AG20443 (cell line): ENCODE results near the gene ASB16.
A peak's percentile ranks its signal among the peaks of the same experiment; 100 is the strongest.
"Not testable (repeated sequence)": the region's sequence is repeated elsewhere in the genome, so short reads cannot be mapped to it uniquely, and the experiment has no call there.

Source experiments
- DNase-seq: peaks from one replicate; pipeline ENCODE4 v3.0.0; 2012; ENCODE audit warnings: low spot score, mixed read lengths

The ASB16 gene, protein sequence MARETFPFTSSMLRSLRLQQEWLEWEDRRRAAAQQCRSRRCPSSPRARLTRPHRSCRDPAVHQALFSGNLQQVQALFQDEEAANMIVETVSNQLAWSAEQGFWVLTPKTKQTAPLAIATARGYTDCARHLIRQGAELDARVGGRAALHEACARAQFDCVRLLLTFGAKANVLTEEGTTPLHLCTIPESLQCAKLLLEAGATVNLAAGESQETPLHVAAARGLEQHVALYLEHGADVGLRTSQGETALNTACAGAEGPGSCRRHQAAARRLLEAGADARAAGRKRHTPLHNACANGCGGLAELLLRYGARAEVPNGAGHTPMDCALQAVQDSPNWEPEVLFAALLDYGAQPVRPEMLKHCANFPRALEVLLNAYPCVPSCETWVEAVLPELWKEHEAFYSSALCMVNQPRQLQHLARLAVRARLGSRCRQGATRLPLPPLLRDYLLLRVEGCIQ

GRCh38 chr17:44170499-44171201 lies at the start of gene ASB16:
TSS of gene ASB16 (plus strand) at chr17:44170704. CDS start at chr17:44170790, 86 bp downstream.
- peak; percentile 46 for DNase-seq

GRCh38 chr17:44120851-44121605 lies 49.5 kb upstream of the ASB16 start:
- no peak for DNase-seq

- DNase-seq: no peak
Measured at GRCh38 chr17:44121997-44122815, 48.3 kb upstream of the ASB16 start.

DNA sequence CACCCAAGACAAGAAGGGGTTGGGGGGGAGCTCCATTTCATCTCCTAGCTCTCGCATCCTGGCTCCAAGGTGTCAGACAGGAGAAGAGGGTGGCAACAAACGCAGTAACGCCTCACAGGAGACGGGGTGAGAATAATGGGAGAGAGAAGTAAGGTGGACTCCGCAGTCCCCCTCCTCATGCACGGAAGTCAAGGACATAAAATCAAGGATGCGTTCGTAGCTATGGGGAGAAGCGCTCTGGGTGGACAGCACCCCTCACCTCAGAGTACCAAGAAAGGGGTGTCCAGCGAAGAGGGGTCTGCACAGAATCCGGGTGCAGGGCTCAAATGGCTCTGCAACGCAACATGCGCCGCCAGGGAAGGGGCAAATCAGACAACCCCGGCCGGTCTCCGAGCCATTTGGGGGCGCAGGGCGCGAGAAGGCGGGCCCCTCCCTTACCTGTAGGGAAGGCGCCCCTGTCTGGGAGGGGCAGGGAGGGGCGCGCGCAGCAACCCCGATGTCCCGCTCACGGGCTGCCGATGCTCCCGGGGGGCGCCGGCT lies 47.6 kb upstream of the ASB16 start:
- DNase-seq: no peak

GRCh38 chr17:44123356-44124117 lies 47.0 kb upstream of the ASB16 start, which contains the start of gene HDAC5:
TSS of gene HDAC5 (minus strand) at chr17:44123641. CDS start at chr17:44117515, 6,126 bp downstream.
- DNase-seq: peak; percentile 96

DNA sequence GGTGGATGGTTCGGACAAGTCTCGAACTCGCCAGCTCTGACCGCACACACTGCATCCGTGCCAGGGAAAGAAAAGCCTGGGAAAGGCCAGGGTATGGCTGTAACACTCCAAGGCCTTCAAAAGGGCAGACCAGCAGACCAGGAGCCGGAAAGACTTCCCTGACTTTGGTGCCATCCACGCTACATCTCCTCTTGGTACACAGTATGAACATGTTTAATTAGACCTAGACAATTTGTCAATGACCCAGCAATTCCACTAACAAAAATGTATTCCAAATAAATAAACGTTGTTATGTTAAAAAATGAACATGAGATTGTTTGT lies 46.4 kb upstream of the ASB16 start:
- no peak for DNase-seq

DNA sequence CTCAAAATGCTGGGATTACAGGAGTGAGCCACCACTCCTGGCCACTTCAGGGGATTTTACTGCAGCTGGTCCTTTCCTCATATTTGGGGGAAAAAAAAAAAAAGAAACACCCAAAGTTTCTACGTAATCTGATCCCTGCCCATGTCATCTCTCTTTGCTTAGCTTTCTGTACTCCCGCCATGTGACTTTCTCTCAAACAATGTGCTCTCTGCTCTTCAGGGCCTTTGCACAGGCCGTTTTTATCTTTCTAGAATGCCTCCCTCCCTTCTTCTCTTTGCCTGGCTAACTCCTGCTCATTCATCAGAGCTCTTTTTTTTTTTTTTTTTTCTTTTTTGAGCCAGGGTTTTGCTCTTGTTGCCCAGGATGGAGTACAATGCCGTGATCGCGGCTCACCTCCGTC lies 42.1 kb upstream of the ASB16 start:
- DNase-seq: no peak

DNA sequence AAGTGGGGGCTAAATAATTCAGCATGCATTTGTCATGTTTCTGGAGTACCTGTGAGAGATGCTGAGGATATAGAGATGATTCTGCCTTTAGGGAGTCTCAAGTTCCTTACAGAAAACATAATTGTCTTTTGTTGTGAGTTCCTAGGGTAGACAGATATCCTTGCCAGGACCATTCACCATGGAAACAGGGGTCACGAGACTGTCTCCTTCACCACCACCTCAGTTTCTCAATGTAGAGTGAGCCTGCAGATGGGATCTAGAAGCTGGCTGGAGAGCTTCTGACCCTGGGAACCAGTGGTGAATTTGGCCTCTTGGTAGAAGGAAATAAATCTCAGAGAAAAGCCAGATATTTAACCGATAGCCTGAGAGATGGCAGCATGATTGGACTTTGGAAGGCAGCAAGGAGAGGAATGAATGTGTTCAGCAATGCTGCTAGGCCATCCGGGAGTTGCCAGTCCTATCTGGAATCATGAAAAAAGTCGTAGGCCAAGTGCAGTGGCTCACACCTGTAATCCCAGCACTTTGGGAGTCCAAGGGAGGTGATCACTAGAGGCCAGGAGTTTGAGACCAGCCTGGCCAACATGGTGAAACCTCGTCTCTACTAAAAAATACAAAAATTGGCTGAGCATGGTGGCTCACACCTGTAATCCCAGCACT lies 39.7 kb upstream of the ASB16 start:
- no peak for DNase-seq

GRCh38 chr17:44131372-44131771 lies 39.1 kb upstream of the ASB16 start:
- DNase-seq: not testable (repeated sequence)

DNA sequence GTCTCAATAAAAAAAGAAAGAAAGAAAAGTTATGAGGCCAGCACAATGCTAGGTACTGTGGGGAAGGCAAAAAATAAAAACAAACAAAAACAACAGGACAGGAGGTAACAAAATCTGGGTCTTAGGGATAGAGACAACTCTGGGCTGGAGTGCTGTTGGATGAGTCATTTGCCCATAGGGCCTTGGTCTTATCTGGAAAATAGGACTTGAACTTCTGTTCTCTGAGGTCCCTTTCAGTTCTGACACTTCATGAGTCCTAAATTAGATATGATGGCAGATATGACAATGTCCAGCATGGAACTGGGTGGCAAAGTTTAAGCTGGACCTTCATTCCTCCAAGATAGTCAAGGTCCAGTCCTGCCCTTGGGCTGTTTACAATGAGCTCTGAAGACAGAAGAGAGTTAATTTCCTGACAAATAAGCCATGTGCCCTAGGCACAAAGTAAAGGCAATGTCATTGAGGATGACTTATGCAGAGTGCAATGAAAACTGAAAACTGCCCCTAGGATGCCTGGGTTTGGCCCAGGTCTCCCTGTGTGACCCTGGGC lies 38.2 kb upstream of the ASB16 start:
- DNase-seq: no peak

DNA sequence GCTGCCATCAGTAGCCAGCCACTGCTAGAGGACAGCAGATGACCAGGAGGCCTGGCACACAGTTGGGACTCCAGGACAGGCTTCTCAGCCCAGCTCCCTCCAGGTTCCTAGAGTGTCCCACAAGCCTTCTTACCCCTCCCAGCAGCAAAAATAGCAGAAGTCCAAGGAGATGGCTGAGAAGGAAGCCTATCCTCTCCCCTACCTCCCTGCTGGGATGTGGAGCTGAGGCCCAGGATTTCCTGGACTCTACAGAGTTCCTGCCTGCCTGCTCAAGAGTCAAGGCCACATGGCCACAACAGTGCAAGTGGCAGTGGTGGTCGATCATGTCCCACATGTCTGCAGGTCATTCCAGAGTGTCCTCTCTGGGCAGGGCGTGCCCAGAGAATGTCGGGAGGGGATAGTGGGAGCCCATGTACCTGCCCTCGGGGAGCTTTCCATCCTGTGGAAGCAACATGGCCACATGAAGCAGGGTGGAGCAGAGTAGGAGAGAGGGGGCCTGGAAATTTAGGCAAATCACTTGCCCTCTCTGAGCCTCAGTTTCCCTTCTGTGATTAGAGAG lies 36.5 kb upstream of the ASB16 start:
- DNase-seq: no peak

DNA sequence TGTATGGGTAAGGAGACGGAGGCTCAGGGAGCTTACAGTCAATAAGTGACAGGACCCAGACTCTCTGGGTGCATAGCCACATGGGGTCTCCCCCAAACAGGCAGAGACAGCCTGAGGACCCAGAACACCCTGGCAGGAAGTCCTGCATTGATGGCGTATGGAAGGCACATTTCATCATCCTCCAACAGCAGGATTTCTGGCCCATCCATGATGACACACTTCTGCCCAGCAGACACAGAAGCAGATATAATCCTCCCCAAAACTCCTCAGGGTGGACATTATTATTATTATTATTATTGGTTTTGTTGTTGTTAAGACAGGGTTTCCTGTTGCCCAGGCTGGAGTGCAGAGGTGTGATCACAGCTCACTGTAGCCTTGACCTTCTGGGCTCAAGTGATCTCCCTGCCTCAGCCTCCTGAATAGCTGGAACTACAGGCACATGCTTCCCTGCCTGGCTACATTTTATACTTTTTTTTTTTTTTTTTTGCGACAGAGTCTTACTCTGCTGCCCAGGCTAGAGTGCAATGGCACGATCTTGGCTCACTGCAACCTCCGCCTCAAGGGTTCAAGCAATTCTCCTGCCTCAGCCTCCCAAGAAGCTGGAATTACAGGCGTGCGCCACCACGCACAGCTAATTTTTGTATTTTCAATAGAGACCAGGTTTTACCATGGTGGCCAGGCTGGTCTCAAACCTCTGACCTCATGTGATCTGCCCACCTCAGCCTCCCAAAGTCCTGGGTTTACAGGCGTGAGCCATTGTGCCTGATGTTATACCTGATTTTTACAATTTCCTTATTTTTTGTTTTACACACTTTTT lies 35.5 kb upstream of the ASB16 start:
- no peak for DNase-seq

DNA sequence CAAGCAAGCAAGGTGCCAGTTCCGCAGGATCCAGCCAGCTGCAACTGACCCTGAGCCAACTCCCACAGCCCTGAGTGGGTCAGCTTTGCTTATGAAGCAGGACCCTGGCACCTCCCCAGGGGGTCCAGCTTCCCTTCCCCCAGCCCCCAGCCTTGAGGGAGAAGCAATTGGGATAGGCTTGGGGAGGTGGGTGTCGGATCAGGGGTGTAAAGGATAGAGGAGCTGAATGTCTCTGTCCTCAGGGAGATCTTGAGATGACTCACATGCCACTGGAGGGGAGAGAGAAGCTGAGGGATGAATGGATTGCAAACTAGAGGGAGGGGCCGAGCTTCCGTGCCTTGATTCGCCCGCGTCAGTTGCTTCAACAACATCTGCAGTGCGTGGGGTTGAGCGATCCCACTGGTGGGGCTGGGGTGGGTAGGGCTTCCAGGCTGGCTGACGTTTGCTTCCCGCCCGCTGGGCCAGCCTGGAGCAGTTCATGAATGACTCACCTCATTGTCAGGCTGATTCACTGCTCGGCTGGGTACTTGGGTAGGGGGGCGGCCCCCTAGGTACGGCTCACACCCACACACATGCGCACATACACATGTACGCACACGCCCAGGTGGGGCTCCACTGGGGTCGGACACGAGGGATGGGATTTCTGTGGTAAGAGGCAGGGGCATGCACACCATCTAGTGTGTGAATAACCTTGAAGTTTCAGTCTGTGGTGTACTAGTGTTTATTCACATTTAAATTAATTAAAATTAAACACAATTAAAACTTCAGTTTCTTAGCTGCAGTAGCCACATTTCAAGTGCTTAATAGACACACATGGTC lies 32.4 kb upstream of the ASB16 start:
- DNase-seq: peak; percentile 98

- DNase-seq: not testable (repeated sequence)
Measured at GRCh38 chr17:44143921-44144320, 26.6 kb upstream of the ASB16 start.

DNA sequence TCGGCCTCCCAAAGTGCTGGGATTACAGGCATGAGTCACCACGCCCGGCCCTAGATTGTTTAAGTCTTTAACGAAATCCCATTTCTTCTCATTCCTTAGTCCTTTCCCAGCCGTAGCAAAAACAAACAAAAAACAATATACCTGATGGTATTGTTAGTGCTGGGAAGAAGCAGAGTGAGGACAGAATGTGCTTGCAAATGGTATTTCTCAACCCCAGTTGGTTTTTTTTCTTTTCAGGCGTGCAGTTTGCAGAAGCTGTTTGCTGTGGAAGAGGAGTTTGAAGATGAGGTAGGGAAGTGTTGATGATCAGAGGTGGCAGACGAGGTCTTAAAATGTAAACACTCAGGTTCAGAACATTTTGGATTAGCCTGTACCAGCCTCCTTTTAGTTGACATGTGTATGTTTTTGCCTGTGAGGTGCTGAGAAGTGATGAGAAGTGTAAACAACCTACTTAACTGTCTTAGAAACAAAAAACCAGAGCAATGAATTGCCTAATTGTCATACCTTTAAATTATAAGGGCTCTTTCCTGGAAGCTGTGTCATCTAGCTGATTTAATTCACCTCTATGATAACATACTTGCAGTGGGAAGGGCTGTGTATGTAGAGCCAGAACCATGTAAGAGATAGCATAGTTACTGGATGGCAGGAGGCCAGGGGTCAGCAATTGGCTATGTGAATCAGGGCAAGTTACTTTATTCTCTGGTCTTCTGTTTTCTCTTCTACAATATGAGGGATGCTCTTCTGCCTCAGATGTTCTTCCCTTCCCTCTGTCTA lies 25.4 kb upstream of the ASB16 start:
- no peak for DNase-seq

- no peak for DNase-seq
Measured at GRCh38 chr17:44146375-44147346, 23.8 kb upstream of the ASB16 start.
